Left lobe of liver (tissue), 1 donor: ENCODE measurements around the gene EBPL. TPM values are rescaled to one million over a fixed set of nuclear protein-coding genes. Genes with fewer than 3 reads are reported as not detected.

Experiments used
- total RNA-seq: library from RNA; stranded (reverse); gene quantifications from one replicate; pipeline ENCODE4 v1.2.1, GENCODE V29; 2021
- donor health status: DM: no; HTN: yes; CAD: no.

EBPL gene
- total RNA-seq, 1 donor from 2014 or later: 62.5 TPM

Other genes with a start within 250 kb of the EBPL start
- 2.4 TPM for gene CAB39L, start 247.4 kb downstream of the EBPL start, total RNA-seq
- gene SETDB2, start 247.2 kb downstream of the EBPL start, total RNA-seq: 4.9 TPM
- 11.7 TPM for gene PHF11, start 195.5 kb downstream of the EBPL start, total RNA-seq
- gene RCBTB1, start 105.9 kb downstream of the EBPL start, total RNA-seq: 7.2 TPM
- gene ARL11, start 63.0 kb downstream of the EBPL start, total RNA-seq: 0.23 TPM
- gene KPNA3, start 101.2 kb upstream of the EBPL start, total RNA-seq: 14.8 TPM
- 3.9 TPM for gene SPRYD7, start 244.9 kb upstream of the EBPL start, total RNA-seq